HG03521 (cell line): ENCODE data around the gene GOLGA8B.
"Not testable (repeated sequence)": the region's sequence is repeated elsewhere in the genome, so short reads cannot be mapped to it uniquely, and the experiment has no call there.

Source experiments
- ATAC-seq: cut with Tn5 transposase; IDR thresholded peaks from one replicate; pipeline ENCODE4 v1.9.1; 2021; ENCODE audit warnings: mild to moderate bottlenecking, moderate library complexity; ENCODE audit not compliant: unreplicated experiment

The GOLGA8B gene

DNA sequence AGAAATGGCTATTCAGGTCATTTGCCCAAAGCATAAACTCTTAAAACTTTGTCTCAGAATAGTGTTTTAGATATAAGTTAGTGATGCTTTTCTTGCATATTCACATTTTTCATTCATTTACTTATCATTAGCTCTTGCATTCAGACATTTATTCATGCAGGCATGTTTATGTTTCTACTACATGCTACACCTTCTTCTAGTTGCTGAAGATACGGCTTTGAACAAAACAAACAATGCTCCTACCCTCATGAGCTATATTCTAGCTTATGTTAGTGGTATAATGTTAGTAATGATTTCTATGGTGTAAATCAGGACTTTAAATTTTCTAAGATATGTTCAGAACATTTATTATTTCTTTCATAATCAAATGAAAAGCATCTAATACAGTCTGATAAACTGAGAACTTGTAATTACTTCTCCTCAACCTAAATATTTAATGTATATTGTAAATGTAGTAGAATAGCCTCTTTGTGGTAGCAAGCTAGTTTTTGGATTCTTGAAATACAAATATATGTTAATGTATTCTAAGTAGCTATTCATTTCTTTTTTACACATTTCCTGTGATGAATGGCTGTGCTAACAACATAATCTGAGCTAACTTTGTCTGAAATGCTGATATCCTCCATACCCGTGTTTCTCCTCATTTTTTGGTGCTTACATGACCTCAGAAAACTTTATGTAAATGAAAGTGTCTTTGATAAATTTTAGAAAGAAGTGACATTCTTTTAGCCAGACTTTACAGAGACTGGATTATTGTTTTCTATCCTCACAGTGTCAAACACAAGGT is 15.5 kb upstream of the GOLGA8B start:
- no peak for ATAC-seq

- no peak for ATAC-seq
Observed at GRCh38 chr15:34597316-34597715, 13.9 kb upstream of the GOLGA8B start.

- ATAC-seq, result no peak
Observed at GRCh38 chr15:34594361-34594760, 10.9 kb upstream of the GOLGA8B start.

DNA sequence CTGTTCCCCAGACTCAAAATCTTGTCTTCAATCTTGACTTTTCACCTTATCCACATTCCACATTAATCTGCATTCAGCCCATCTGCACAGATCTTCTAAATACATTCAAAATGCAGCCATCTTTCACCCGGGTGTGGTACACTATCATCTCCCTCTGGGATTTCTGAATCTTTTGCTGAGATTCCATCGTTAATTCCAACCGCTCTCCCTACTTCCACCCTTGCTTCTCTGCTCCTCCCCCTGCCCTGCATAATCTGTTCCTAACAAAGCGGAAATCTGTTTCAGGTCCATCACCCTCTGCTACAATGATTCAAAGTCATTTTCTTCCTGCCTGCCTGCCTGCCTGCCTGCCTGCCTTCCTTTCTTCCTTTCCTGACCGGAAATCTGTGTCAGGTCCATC is 7.9 kb upstream of the GOLGA8B start:
- no peak for ATAC-seq

- no peak for ATAC-seq
Observed at GRCh38 chr15:34588046-34588674, 4.7 kb upstream of the GOLGA8B start.

GRCh38 chr15:34585966-34586365 is 2.5 kb upstream of the GOLGA8B start:
- not testable (repeated sequence) for ATAC-seq

DNA sequence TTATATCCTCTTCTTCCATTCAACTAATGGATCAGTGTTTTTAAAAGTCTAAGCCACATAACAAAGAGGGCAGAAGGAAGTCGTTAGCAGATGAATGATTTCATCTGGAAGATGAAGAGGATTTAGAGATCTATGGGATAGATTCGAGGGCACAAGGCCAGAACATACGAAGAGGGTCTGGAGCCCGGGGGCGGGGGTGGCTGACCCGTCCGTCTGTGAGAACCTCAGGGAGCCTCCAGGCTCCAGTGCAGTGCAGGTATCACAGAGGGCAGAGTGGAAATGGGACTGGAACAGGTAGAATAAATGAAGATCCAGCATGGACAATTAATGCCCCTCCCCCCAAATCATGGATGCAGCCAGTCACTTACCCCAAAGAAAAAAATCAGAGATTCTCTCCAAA is 1.5 kb upstream of the GOLGA8B start:
- no peak for ATAC-seq

- no peak for ATAC-seq
Observed at GRCh38 chr15:34584330-34584668, 848 bp upstream of the GOLGA8B start.

DNA sequence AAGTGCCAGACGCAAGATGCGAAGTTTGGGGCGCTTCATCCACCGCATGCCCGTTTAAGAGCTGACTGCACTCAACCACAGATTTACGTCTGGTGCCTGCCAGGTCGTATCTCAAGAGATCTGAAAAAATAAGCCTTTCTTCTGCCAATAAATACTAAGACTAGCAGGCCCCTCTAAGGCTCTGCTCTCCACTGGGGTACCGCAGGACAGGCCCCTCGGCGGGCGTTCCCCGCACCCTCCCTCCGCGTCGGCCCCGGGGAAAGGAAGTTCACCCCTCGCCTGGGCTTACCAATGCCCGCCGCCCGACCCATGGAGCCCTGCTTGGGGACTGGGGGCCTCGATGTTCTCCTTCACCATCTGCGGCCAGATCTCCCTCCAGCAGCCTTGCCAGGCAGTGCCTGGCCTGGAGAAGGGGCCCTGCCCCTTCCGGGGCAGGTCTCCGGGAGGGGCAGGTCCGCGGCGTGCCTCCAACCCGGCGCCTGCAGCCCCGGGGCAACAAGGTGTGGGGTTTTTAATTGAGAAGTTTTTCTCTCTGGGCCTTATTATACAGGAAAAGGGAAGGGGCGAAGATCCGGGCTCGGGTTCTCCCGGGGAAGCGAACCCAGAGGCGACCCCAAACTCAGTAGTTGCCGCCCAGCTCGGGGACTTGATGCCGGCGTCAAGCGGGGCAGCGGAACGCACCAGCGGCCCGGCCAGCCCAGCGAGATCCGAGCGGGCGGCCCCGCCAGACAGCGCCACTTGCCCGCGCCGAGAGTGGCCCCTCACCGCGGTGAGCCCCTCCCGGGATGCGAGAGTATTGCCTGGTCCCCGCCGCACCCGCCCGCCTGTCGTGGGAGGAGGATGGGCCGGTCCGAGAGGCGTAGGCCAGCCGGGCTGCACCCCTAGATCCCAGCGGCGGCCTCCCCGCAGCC is 735 bp downstream of the GOLGA8B start:
- peak; percentile 37 for ATAC-seq

DNA sequence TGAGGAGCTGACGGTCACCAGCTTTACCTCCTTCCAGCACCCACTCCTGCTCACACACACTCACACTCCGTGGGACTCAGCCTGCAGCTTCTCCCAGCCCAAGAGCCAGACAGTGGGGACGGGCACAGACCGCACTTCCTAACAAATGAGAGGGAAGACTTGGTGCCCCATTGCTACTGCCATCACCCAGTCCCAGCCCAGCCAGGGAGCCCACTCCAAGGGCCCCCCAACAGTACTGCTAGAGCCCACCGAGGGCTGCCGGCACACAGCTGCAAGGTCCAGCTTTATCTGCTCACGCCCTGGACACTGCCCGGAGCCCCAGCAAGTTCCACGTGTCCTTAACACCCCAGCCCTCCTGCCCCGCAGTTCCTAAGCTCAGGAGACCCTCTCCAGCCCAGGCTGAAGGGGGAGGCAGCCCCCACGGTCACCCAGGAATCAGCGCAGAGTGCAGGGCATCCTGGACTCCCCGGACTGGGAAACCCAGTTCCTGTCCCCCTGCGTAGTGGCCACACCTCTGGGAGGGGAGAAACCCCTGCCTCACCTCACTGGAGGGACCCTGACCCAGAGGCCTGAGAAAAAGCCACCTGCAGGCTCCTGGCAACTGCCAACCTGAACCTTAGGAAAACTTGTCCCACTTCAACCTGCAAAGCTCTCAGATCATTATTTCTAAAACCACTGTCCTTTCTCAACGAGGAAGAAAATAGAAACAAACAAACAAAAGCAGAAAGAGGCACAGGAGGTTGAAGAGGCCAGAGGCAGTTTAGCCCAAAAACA is 1.6 kb downstream of the GOLGA8B start:
- ATAC-seq, result not testable (repeated sequence)

DNA sequence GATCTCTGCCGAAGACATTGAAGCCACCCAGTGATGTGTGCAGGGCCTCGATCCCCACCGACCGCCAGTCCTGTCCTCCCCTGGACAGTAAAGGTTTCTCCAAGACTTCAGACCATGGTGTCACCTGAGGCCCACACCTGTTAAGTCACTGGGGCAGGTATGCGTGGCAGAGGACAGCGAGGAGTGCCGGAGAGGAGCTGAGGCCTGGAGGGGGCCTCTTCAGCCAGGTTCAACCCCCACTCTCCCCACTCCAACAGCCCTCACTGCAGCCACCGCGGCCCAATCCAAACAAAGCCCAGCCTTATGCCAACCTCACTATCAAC is 2.4 kb downstream of the GOLGA8B start:
- ATAC-seq, result no peak

GRCh38 chr15:34580251-34581042 is 3.0 kb downstream of the GOLGA8B start:
- ATAC-seq, result not testable (repeated sequence)

GRCh38 chr15:34578283-34578674 is 5.2 kb downstream of the GOLGA8B start:
- ATAC-seq, result no peak

- not testable (repeated sequence) for ATAC-seq
Observed at GRCh38 chr15:34577658-34578282, 5.7 kb downstream of the GOLGA8B start.

GRCh38 chr15:34575035-34575434 is 8.4 kb downstream of the GOLGA8B start:
- ATAC-seq, result not testable (repeated sequence)

DNA sequence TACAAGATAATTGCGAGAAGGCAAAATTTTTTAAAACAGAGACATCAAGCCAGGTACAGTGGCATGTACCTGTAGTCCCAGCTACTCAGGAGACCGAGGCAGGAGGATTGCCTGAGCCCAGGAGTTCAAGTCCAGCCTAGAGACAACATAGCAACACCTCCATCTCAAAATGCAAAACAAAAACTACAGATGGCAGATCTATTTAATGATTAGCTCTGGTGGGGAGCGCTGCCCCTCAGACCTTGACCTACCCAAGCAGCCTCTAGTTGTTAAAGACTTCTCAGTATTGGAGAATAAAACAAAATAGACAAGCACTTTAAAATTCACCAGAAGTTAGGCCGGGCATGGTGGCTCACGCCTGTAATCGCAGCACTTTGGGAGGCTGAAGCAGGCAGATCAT is 10.5 kb downstream of the GOLGA8B start:
- not testable (repeated sequence) for ATAC-seq

DNA sequence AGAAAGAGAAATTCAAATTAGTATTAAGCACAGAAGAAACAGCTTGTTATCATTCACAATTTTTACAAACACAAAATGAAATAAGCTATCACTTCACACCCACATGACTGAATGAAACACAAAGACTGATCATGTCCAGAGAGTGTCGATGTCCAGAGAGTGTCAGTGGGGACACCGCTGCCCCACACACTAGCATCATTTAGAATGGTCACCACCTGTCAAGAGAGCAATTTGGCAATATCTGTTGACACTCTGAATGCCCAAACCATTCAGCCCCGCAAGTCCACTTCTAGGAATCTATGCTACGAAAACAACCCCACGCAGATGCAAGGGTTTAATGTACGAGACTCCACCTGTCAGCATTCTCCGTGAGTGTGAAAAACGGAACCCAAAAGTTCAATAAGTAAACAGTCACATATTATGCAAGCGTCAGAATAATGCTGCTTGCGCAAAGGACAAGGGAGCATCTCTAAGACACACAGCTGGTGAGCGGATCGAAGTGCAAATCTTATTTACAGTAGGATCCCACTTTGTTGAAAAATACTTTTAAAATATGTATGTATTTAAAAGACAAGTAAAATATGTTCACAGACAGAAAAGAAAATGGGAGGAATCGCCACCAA is 11.3 kb downstream of the GOLGA8B start:
- not testable (repeated sequence) for ATAC-seq

DNA sequence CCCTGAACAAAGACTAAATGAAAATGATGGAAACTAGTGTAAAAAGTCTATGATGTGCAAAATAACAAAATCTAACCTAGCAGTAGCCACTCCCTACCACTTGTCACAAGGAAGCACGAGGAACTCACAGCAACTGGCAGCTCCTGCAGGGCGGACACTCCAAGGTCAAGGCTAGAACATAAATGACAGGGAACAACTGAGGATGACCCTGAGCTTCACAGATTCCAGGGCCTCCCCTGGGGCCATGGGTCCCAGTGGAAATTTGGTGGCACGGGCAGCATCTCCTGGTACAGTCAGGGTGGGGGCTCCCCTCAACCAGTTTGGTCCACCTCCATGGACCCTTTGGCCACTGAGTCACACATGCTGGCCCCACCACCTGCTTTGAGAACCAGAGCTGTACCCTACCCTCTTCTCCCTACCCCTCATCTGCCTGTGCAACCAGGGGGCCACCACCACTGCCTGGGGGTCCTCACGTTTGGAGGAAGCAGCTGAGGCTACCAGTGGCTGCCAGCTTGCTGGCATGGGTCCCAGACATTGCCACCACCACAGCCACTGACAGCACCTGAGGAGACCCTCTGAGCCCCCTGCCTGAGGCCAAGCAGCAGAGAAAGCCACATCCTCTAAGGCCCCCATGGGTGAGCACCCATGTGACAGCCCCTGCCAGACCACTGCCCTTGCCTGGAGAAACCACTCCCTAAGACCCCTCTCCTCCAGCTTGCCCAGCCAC is 13.6 kb downstream of the GOLGA8B start:
- not testable (repeated sequence) for ATAC-seq

GRCh38 chr15:34567174-34567573 is 16.3 kb downstream of the GOLGA8B start:
- not testable (repeated sequence) for ATAC-seq
